ENCODE results near the gene CALML6. TPM values are rescaled to one million over a fixed set of nuclear protein-coding genes. Genes with fewer than 3 reads are reported as not detected.
"Not testable (repeated sequence)": the region's sequence is repeated elsewhere in the genome, so short reads cannot be mapped to it uniquely, and the experiment has no call there.

CALML6 gene
- total and polyA plus RNA-seq, 2 of the 4 experiments (the other 2 are of a cell fraction) = 0.91 TPM; not detected in 1

DNA sequence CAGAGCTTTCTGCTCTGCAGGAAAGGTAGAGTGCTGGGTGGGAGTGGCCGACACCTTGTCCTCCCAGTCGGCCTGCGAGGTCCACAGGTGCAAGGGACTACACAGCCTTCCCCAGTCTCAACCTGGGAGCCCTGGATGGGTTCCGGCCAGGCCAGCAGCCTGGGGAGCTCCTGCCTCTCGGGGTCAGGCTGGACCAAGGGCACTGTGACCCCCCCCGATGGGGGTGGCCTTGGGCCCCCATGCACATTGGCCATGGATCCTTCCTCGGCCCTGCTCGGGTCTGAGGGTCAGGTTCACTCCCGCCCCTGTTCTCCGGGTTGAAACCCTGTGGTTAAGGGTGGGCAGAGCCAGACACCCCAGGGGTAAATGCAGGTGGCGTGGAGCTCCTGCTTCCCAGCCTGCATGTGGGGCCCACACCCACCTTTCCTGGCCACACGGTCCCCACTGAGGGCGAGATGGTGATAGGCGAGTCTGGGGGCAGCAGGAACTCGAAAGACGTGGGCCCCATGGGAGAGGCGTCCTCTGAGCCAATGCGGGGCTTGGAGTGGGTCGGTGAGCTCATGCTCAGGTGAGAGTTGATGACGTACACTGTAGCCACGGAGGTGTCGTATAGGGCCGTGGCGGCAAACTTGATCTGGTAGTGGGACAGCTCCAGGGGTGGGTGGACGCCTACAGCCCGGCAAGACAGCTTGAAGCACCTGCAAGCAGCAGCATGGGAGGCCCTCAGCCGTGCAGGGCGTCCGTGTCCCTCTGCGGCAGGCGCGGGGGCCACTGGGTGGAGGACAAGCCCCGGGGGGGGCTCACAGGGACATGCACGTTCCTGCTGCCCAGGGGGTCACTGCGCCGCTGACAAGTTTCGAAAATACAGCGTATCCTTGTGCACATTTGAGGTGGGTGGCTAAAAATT is 14.8 kb downstream of the CALML6 start:
- Histone ChIP-seq H4K5ac (ENCODE audit: low read depth, low read length) (no peak overlapping the region), H2AK9ac (replicated peaks; ENCODE audit: low read depth, low read length, poor library complexity) (no peak overlapping the region), H3K9me1 (ENCODE audit: insufficient read depth, low read length) (no peaks in the 10 kb centered on the region), H3K4me2 (ENCODE audit: low read depth, low read length) (no peak overlapping the region), H3K18ac (ENCODE audit: low read depth, low read length) (no peak overlapping the region), H3K9me3 (ENCODE audit: control insufficient read depth, insufficient read depth, low read length) (no peaks in the 10 kb centered on the region), H3K4me3 (ENCODE audit: insufficient read depth, low read depth, low read length) (no peak overlapping the region), H4K8ac (ENCODE audit: low read depth in 2 of 2, low read length in 2 of 2) (no peak overlapping the region), H2BK5ac (ENCODE audit: low read depth, low read length, poor library complexity, severe bottlenecking) (no peak overlapping the region), H2AK5ac (ENCODE audit: low read depth, low read length) (no peak overlapping the region), H2AFZ (replicated peaks; ENCODE audit: low read length, poor library complexity) (no peak overlapping the region), H2BK15ac (ENCODE audit: low read depth, low read length) (no peak overlapping the region), H3K27me3 (ENCODE audit: control insufficient read depth, insufficient read depth, low read length) (peaks cover 4% of the 10 kb centered on the region; the same call in 1 of the 2 replicates), H3K36me3 (ENCODE audit: control insufficient read depth, insufficient read depth, low read length) (no peaks in the 10 kb centered on the region), H3K4me1 (ENCODE audit: control insufficient read depth, insufficient read depth, low read length) (no peaks in the 10 kb centered on the region), H2BK120ac (ENCODE audit: low read depth, low read length) (no peak overlapping the region), H3K9ac (ENCODE audit: low read depth, low read length) (no peak overlapping the region), H4K91ac (ENCODE audit: insufficient read depth, low read depth, low read length) (no peak overlapping the region), H3K23ac (ENCODE audit: low read depth, low read length) (no peak overlapping the region), H3K14ac (replicated peaks; ENCODE audit: low read depth, low read length) (no peak overlapping the region), H3K56ac (ENCODE audit: extremely low read depth, insufficient read depth, low read length) (no peak overlapping the region), H3K4ac (ENCODE audit: low read depth, low read length) (no peak overlapping the region), H3K27ac (ENCODE audit: insufficient read depth, low read length) (no peak overlapping the region), H3K79me1 (ENCODE audit: low read depth in 1 of 2, low read length in 2 of 2) (no peaks in the 10 kb centered on the region), H2BK20ac (ENCODE audit: low read depth, low read length) (no peak overlapping the region), H4K20me1 (ENCODE audit: insufficient read depth, low read length) (no peaks in the 10 kb centered on the region)
- dilution Hi-C loops (cut with HindIII; ENCODE audit: low sequenced_read_pairs, unreplicated experiment) = no loop called here
- no TSS peak for BruUV-seq (replicated peaks)
- ChIA-PET POLR2A (ENCODE audit: unreplicated experiment) (no interaction called here), CTCF (interaction anchor here (0.9 kb wide), 1 partner anchor 21 kb away, joined by 3 read pairs; no protein-coding TSS in a partner anchor)
- ATAC-seq (ENCODE audit: low read depth) (no peak), DNase-seq (no peak)
- in situ Hi-C loops (cut with MboI; ENCODE audit: low sequenced_read_pairs) = no loop called here
- WGBS, 2 experiments (ENCODE audit: extremely low coverage in 2 of 2, insufficient read length in 1 of 2) = 87% methylated on average over 23 of the region's 38 CpGs; no CpG with 5 or more reads in 1 of the 2 experiments
- intact Hi-C loops (cut with micrococcal nuclease) = no loop called here
- no peak for TF ChIP-seq RFX5 (IDR thresholded peaks at IDR 0.05; ENCODE audit: low read depth, low read length)
- no peak for TF ChIP-seq MXI1 (IDR thresholded peaks at IDR 0.05; ENCODE audit: borderline replicate concordance, low read depth, low read length)
- no peak for TF ChIP-seq BHLHE40 (IDR thresholded peaks at IDR 0.05; ENCODE audit: low read depth, low read length)
- no peak for TF ChIP-seq RAD21 (IDR thresholded peaks at IDR 0.05; ENCODE audit: low read length)
- TF ChIP-seq, protein P1, sequence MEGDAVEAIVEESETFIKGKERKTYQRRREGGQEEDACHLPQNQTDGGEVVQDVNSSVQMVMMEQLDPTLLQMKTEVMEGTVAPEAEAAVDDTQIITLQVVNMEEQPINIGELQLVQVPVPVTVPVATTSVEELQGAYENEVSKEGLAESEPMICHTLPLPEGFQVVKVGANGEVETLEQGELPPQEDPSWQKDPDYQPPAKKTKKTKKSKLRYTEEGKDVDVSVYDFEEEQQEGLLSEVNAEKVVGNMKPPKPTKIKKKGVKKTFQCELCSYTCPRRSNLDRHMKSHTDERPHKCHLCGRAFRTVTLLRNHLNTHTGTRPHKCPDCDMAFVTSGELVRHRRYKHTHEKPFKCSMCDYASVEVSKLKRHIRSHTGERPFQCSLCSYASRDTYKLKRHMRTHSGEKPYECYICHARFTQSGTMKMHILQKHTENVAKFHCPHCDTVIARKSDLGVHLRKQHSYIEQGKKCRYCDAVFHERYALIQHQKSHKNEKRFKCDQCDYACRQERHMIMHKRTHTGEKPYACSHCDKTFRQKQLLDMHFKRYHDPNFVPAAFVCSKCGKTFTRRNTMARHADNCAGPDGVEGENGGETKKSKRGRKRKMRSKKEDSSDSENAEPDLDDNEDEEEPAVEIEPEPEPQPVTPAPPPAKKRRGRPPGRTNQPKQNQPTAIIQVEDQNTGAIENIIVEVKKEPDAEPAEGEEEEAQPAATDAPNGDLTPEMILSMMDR (conservative IDR thresholded peaks at IDR 0.05; ENCODE audit: low read depth, low read length) = no peak
- TF ChIP-seq CEBPB (IDR thresholded peaks at IDR 0.05; ENCODE audit: low read depth, low read length) = no peak

DNA sequence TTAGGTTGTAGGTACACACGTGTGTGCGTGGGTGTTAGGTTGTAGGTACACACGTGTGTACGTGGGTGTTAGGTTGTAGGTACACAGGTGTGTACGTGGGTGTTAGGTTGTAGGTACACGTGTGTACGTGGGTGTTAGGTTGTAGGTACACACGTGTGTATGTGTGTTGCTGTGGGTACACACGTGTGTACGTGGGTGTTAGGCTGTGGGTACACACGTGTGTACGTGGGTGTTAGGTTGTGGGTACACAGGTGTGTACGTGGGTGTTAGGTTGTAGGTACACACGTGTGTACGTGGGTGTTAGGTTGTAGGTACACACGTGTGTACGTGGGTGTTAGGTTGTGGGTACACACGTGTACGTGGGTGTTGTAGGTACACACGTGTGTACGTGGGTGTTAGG is 19.8 kb downstream of the CALML6 start:
- H3K4me3 ChIP-seq (ENCODE audit: insufficient read depth, low read depth, low read length); H3K18ac ChIP-seq (ENCODE audit: low read depth, low read length); in situ Hi-C loops (cut with MboI; ENCODE audit: low sequenced_read_pairs); intact Hi-C loops (cut with micrococcal nuclease); H3K56ac ChIP-seq (ENCODE audit: extremely low read depth, insufficient read depth, low read length); H3K9me3 ChIP-seq (ENCODE audit: control insufficient read depth, insufficient read depth, low read length); H2BK120ac ChIP-seq (ENCODE audit: low read depth, low read length); H2BK15ac ChIP-seq (ENCODE audit: low read depth, low read length); H3K4me2 ChIP-seq (ENCODE audit: low read depth, low read length); H3K4me1 ChIP-seq (ENCODE audit: control insufficient read depth, insufficient read depth, low read length); H2AFZ ChIP-seq (replicated peaks; ENCODE audit: low read length, poor library complexity); H4K5ac ChIP-seq (ENCODE audit: low read depth, low read length); H4K20me1 ChIP-seq (ENCODE audit: insufficient read depth, low read length); BruUV-seq (replicated peaks); H3K14ac ChIP-seq (replicated peaks; ENCODE audit: low read depth, low read length); H3K9me1 ChIP-seq (ENCODE audit: insufficient read depth, low read length); H4K91ac ChIP-seq (ENCODE audit: insufficient read depth, low read depth, low read length); H3K79me1 ChIP-seq (ENCODE audit: low read depth in 1 of 2, low read length in 2 of 2); H3K4ac ChIP-seq (ENCODE audit: low read depth, low read length); ATAC-seq (ENCODE audit: low read depth); H3K27ac ChIP-seq (ENCODE audit: insufficient read depth, low read length); H3K36me3 ChIP-seq (ENCODE audit: control insufficient read depth, insufficient read depth, low read length); H2AK9ac ChIP-seq (replicated peaks; ENCODE audit: low read depth, low read length, poor library complexity); dilution Hi-C loops (cut with HindIII; ENCODE audit: low sequenced_read_pairs, unreplicated experiment); H2BK20ac ChIP-seq (ENCODE audit: low read depth, low read length); POLR2A ChIA-PET (ENCODE audit: unreplicated experiment); H2AK5ac ChIP-seq (ENCODE audit: low read depth, low read length); H3K9ac ChIP-seq (ENCODE audit: low read depth, low read length); H4K8ac ChIP-seq (ENCODE audit: low read depth in 2 of 2, low read length in 2 of 2); H2BK5ac ChIP-seq (ENCODE audit: low read depth, low read length, poor library complexity, severe bottlenecking); DNase-seq; H3K27me3 ChIP-seq (ENCODE audit: control insufficient read depth, insufficient read depth, low read length); H3K23ac ChIP-seq (ENCODE audit: low read depth, low read length); CTCF ChIA-PET: not testable (repeated sequence)
- whole genome bisulfite sequencing, 2 experiments (ENCODE audit: extremely low coverage in 2 of 2, insufficient read length in 1 of 2) = no CpG with 5 or more reads among the region's 21 CpGs

Measured in IMR-90 (cell line).